Karpas-422 (cell line): ENCODE results near the gene ELAVL1. TPM values are rescaled to one million over a fixed set of nuclear protein-coding genes. Genes with fewer than 3 reads are reported as not detected.

Source experiments
- DNase-seq: peaks from one replicate; pipeline ENCODE4 v3.0.0-alpha.2; 2015
- H2AFZ ChIP-seq: fragments of 200-600 bp; sonication (generic); 2 replicates; pipeline ENCODE4 v1.6.1; 2014; ENCODE audit warnings: antibody characterized with exemption, low read length, mixed read lengths
- H3K27ac ChIP-seq: fragments of 200-600 bp; sonication (generic); 2 replicates; pipeline ENCODE4 v1.5.1; 2014; ENCODE audit warnings: mild to moderate bottlenecking, low read length, moderate library complexity
- H3K27me3 ChIP-seq: fragments of 200-600 bp; sonication (generic); 2 replicates; pipeline ENCODE4 v1.6.1; 2014; ENCODE audit warnings: low read length, mixed read lengths
- H3K36me3 ChIP-seq: fragments of 200-600 bp; sonication (generic); 2 replicates; pipeline ENCODE4 v1.6.1; 2014; ENCODE audit warnings: low read length, mixed read lengths; ENCODE audit not compliant: insufficient read depth
- H3K4me1 ChIP-seq: fragments of 200-600 bp; sonication (generic); 2 replicates; pipeline ENCODE4 v1.6.1; 2014; ENCODE audit warnings: mild to moderate bottlenecking, low read length, mixed read lengths
- H3K4me2 ChIP-seq: fragments of 200-600 bp; sonication (generic); 2 replicates; pipeline ENCODE4 v1.6.1; 2014; ENCODE audit warnings: low read length, low read depth, mild to moderate bottlenecking; ENCODE audit not compliant: poor library complexity, severe bottlenecking
- H3K4me3 ChIP-seq: fragments of 200-600 bp; sonication (generic); 2 replicates; pipeline ENCODE4 v1.5.1; 2014; ENCODE audit warnings: mild to moderate bottlenecking, antibody characterized with exemption, low read length, mixed read lengths
- H3K79me2 ChIP-seq: fragments of 200-600 bp; sonication (generic); 2 replicates; pipeline ENCODE4 v1.6.1; 2014; ENCODE audit warnings: mild to moderate bottlenecking, low read length, mixed read lengths
- H3K9ac ChIP-seq: fragments of 200-600 bp; sonication (generic); 2 replicates; pipeline ENCODE4 v1.6.0; 2014; ENCODE audit warnings: low read length
- H3K9me2 ChIP-seq: fragments of 200-600 bp; sonication (generic), shearing (Covaris generic); replicated peaks from 2 replicates; pipeline ENCODE4 v1.6.0; 2014; ENCODE audit warnings: mild to moderate bottlenecking, low read length, moderate library complexity; ENCODE audit not compliant: insufficient read depth
- H3K9me3 ChIP-seq: fragments of 300-700, 200-600 bp; sonication (generic); 2 replicates; pipeline ENCODE4 v1.6.1; 2014; ENCODE audit warnings: low read length, mixed read lengths
- H4K20me1 ChIP-seq: fragments of 200-600 bp; sonication (generic); 2 replicates; pipeline ENCODE4 v1.6.1; 2014; ENCODE audit warnings: mild to moderate bottlenecking, antibody characterized with exemption, low read length, low read depth; ENCODE audit not compliant: insufficient read depth
- total RNA-seq: library from RNA; depleted of rRNA; stranded (reverse); fragments of >200 nt; shearing (Covaris generic); gene quantifications from 2 replicates; pipeline ENCODE4 v1.2.3, GENCODE V29; 2014; ENCODE audit warnings: low replicate concordance

Gene ELAVL1
- total RNA-seq, 1 experiment from 2014 or later: 50.0 TPM

DNA sequence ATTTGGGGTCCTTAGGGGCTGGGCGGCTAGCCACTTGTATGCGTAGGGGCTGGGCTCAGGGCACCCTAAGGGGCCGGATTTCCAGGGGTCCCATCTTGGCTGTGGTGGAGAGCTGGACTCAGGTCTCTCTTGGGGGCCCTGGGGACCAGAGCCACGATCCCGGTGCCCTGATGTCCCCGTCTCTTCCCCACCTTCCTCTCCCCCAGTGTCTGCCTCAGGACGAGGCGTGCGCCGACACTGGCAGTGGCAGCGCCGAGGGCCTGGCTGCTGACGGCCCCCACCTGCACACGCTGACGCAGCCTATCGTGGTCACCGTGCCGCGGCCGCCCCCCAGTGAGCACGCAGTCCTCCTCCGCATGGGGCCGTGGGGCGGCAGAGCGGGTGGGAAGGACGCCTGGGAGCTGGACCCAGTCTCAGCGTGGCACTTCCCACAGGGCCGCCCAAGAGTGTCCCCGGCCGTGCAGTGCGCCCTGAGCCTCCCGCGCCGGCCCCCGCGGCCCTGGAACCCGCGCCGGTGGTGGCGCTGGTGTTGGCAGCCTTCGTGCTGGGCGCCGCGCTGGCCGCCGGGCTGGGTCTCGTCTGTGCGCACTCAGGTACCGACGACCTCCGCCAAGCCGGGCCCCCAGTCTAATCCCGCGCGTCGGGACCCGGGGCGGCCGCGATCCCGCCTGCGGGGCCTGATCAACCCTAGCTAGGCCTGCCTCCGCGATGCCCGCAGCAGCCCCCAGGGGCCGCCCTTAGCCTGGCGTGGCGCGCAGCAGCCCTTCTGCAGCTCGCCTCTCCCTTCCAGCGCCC lies 88.0 kb downstream of the ELAVL1 start:
- Histone ChIP-seq H3K9me2 (no peaks in the 10 kb centered on the region), H3K27ac (no peak overlapping the region), H3K4me2 (peak overlapping the region; percentile 62), H4K20me1 (peaks cover 16% of the 10 kb centered on the region; the same call in 1 of the 2 replicates), H3K4me1 (peaks cover 41% of the 10 kb centered on the region), H3K9ac (peak overlapping the region; percentile 65), H3K36me3 (0 out of 2 replicates have a peak, but pooled peaks cover 2% of the 10 kb centered on the region), H2AFZ (no peak overlapping the region), H3K27me3 (no peaks in the 10 kb centered on the region), H3K79me2 (no peaks in the 10 kb centered on the region), H3K9me3 (no peaks in the 10 kb centered on the region), H3K4me3 (peak overlapping the region; percentile 57; the same call in 1 of the 2 replicates)
- DNase-seq: peak; percentile 74

DNA sequence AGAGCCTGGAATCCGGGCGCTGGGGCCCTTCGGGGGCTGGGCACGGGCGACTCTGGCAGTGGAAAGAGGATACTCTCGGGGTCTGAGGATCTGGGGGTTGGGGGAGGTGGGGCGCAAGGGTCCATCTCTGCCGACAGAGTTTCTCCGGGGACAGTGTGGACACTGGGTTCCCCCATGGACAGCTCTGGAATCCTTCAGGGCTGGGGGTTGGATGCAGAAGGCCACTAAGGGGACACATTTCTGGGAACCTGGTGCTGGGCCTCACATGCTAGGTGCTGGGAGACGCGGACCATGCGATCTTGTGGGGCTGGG lies 88.5 kb downstream of the ELAVL1 start:
- no peak overlapping the region; the same call in 1 of the 2 replicates for H2AFZ ChIP-seq
- H3K4me2 ChIP-seq: peak overlapping the region; percentile 62
- H3K36me3 ChIP-seq: no peaks in the 10 kb centered on the region
- H3K4me3 ChIP-seq: peak overlapping the region; percentile 57; the same call in 1 of the 2 replicates
- H3K27ac ChIP-seq: no peak overlapping the region
- DNase-seq: no peak
- no peaks in the 10 kb centered on the region for H3K9me3 ChIP-seq
- H3K4me1 ChIP-seq: peaks cover 41% of the 10 kb centered on the region
- H3K9me2 ChIP-seq: no peaks in the 10 kb centered on the region
- no peaks in the 10 kb centered on the region for H3K79me2 ChIP-seq
- H3K27me3 ChIP-seq: no peaks in the 10 kb centered on the region
- H4K20me1 ChIP-seq: peaks cover 10% of the 10 kb centered on the region; the same call in 1 of the 2 replicates
- peak overlapping the region; percentile 65 for H3K9ac ChIP-seq

GRCh38 chr19:7916103-7916954 lies 89.1 kb downstream of the ELAVL1 start:
- peak overlapping the region; percentile 65 for H3K9ac ChIP-seq
- peaks cover 5% of the 10 kb centered on the region; the same call in 1 of the 2 replicates for H4K20me1 ChIP-seq
- no peaks in the 10 kb centered on the region for H3K79me2 ChIP-seq
- no peaks in the 10 kb centered on the region for H3K36me3 ChIP-seq
- no peak overlapping the region; the same call in 1 of the 2 replicates for H2AFZ ChIP-seq
- DNase-seq: peak; percentile 77
- H3K9me2 ChIP-seq: no peaks in the 10 kb centered on the region
- peaks cover 35% of the 10 kb centered on the region for H3K4me1 ChIP-seq
- no peaks in the 10 kb centered on the region for H3K27me3 ChIP-seq
- no peaks in the 10 kb centered on the region for H3K9me3 ChIP-seq
- H3K4me3 ChIP-seq: peak overlapping the region; percentile 57
- no peak overlapping the region for H3K27ac ChIP-seq
- peak overlapping the region; percentile 62 for H3K4me2 ChIP-seq

DNA sequence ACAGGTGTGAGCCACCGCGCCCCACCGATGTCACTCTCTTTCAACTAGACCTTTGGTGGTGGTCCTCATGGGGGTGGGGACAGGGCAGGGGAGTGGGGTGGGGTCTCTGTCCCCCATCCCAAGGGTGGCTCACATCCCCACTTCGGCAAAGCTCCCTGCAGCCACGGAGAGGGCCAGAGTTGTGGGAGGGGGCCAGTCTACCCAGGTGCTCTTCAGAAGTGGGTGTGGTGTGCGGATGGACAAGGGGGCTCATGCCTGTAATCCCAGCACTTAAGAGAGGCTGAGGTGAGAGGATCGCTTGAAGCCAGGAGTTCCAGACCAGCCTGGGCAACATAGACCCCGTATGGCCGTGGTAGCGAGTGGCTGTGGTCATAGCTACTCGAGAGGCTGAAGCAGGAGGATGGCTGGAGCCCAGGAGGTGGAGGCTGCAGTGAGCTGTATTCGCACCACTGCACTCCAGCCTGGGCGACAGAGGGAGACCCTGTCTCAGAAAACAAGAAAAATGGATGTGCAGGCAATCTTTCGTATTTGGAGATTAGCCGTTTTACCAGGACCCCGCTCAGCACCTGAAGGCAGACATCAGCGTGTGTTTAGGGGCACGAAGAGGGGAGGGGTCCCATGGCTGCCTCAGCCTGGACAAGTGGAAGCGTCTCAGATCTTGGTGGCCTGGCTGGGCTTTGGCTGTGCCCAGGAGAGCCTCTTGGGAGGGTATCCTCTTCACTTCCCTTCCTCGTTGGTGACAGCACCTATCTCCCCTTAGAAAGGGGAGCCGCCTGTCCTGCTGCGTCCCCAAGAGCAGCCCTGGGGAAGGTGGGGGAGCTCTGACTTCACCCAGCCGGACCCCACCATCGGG lies 90.0 kb downstream of the ELAVL1 start:
- Histone ChIP-seq H3K4me3 (peak overlapping the region; percentile 57), H3K9me2 (no peaks in the 10 kb centered on the region), H3K36me3 (no peaks in the 10 kb centered on the region), H3K27me3 (no peaks in the 10 kb centered on the region), H3K9ac (peak overlapping the region; percentile 65), H3K4me1 (peaks cover 30% of the 10 kb centered on the region), H4K20me1 (no peaks in the 10 kb centered on the region), H3K9me3 (no peaks in the 10 kb centered on the region), H3K79me2 (no peaks in the 10 kb centered on the region), H3K27ac (no peak overlapping the region), H3K4me2 (peak overlapping the region; percentile 62), H2AFZ (no peak overlapping the region)
- DNase-seq: no peak

GRCh38 chr19:7914598-7915045 lies 90.8 kb downstream of the ELAVL1 start, which contains the start of gene TGFBR3L:
TSS of gene TGFBR3L (plus strand) at chr19:7914830.
- DNase-seq: no peak
- no peaks in the 10 kb centered on the region for H4K20me1 ChIP-seq
- no peaks in the 10 kb centered on the region for H3K36me3 ChIP-seq
- H3K4me3 ChIP-seq: peak within 1 kb of the TSS; percentile 57; the same call in 1 of the 2 replicates
- H3K4me2 ChIP-seq: peak within 1 kb of the TSS; percentile 62
- no peak within 1 kb of the TSS for H3K27ac ChIP-seq
- H3K9me3 ChIP-seq: no peaks in the 10 kb centered on the region
- no peak within 1 kb of the TSS for H2AFZ ChIP-seq
- H3K27me3 ChIP-seq: no peaks in the 10 kb centered on the region
- H3K4me1 ChIP-seq: peaks cover 26% of the 10 kb centered on the region
- H3K9ac ChIP-seq: peak within 1 kb of the TSS; percentile 65; the same call in 1 of the 2 replicates
- H3K9me2 ChIP-seq: no peaks in the 10 kb centered on the region
- H3K79me2 ChIP-seq: no peaks in the 10 kb centered on the region

DNA sequence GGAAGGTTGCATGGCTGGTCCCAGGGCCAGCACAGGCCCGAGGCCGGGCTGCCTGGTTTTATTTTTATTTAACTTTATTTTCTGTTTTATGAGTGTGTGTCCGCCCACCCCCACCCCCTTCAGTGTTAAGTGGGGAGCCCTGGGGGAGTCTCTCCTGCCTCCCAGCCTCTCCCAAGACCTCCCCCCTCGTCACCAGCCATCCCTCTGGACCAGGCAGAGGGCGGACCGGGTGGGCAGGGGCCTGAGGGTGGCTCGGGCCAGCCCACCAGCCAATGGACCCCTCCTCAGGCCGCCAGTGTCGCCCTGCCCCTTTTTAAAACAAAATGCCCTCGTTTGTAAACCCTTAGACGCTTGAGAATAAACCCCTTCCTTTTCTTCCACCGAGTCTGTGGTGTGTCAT lies 91.3 kb downstream of the ELAVL1 start:
- Histone ChIP-seq H3K27ac (no peak overlapping the region), H3K4me3 (no peak overlapping the region), H2AFZ (no peak overlapping the region), H3K9me2 (no peaks in the 10 kb centered on the region), H3K79me2 (no peaks in the 10 kb centered on the region), H3K4me1 (peaks cover 23% of the 10 kb centered on the region), H3K36me3 (no peaks in the 10 kb centered on the region), H4K20me1 (no peaks in the 10 kb centered on the region), H3K4me2 (no peak overlapping the region), H3K9ac (no peak overlapping the region), H3K9me3 (no peaks in the 10 kb centered on the region), H3K27me3 (no peaks in the 10 kb centered on the region)
- no peak for DNase-seq

- Histone ChIP-seq H3K4me2 (no peak overlapping the region), H3K9me3 (no peaks in the 10 kb centered on the region), H3K4me1 (peaks cover 23% of the 10 kb centered on the region), H3K9me2 (no peaks in the 10 kb centered on the region), H3K36me3 (no peaks in the 10 kb centered on the region), H3K27me3 (no peaks in the 10 kb centered on the region), H3K79me2 (no peaks in the 10 kb centered on the region), H3K4me3 (no peak overlapping the region), H4K20me1 (no peaks in the 10 kb centered on the region), H3K9ac (no peak overlapping the region), H2AFZ (no peak overlapping the region), H3K27ac (no peak overlapping the region)
- no peak for DNase-seq
Measured at GRCh38 chr19:7913652-7914051, 91.8 kb downstream of the ELAVL1 start.
